GM23248 (cell line): ENCODE measurements around the gene HBP1. TPM values are rescaled to one million over a fixed set of nuclear protein-coding genes. Genes with fewer than 3 reads are reported as not detected.

Source experiments
- DNase-seq: peaks from one replicate; pipeline ENCODE4 v3.0.0-alpha.2; 2015
- H2AFZ ChIP-seq: fragments of 200-600 bp; sonication (generic); 2 replicates; pipeline ENCODE4 v1.6.1; 2016; ENCODE audit warnings: antibody characterized with exemption
- H3F3A ChIP-seq: fragments of 200-600 bp; sonication (generic); 2 replicates; pipeline ENCODE4 v1.6.1; 2016; ENCODE audit warnings: mild to moderate bottlenecking, antibody characterized with exemption, mixed run types; ENCODE audit not compliant: insufficient read depth
- H3K27ac ChIP-seq: fragments of 200-600 bp; sonication (generic); 2 replicates; pipeline ENCODE4 v1.5.1; 2016; ENCODE audit warnings: mild to moderate bottlenecking
- H3K27me3 ChIP-seq: fragments of 200-600 bp; sonication (generic); replicated peaks from 2 replicates; pipeline ENCODE4 v1.6.1; 2016; ENCODE audit warnings: mild to moderate bottlenecking; ENCODE audit not compliant: insufficient read depth
- H3K36me3 ChIP-seq: fragments of 200-600 bp; sonication (generic); 2 replicates; pipeline ENCODE4 v1.6.1; 2016; ENCODE audit warnings: low read depth, mild to moderate bottlenecking
- H3K4me1 ChIP-seq: fragments of 200-600 bp; sonication (generic); 2 replicates; pipeline ENCODE4 v1.6.1; 2016; ENCODE audit warnings: mild to moderate bottlenecking; ENCODE audit not compliant: insufficient read depth
- H3K4me2 ChIP-seq: fragments of 200-600 bp; sonication (generic); one replicate; pipeline ENCODE4 v1.6.1; 2016; ENCODE audit warnings: mild to moderate bottlenecking; ENCODE audit not compliant: unreplicated experiment
- H3K4me3 ChIP-seq: fragments of 200-600 bp; sonication (generic); 2 replicates; pipeline ENCODE4 v1.5.1; 2016; ENCODE audit warnings: mild to moderate bottlenecking
- H3K79me2 ChIP-seq: fragments of 200-600 bp; sonication (generic); 2 replicates; pipeline ENCODE4 v1.6.1; 2016; ENCODE audit warnings: mild to moderate bottlenecking; ENCODE audit not compliant: insufficient read depth
- H3K9ac ChIP-seq: fragments of 200-600 bp; sonication (generic); 2 replicates; pipeline ENCODE4 v1.6.1; 2016; ENCODE audit warnings: mild to moderate bottlenecking
- H3K9me2 ChIP-seq: fragments of 200-600 bp; sonication (generic); 2 replicates; pipeline ENCODE4 v1.6.1; 2016; ENCODE audit warnings: mixed run types, mild to moderate bottlenecking, moderate library complexity; ENCODE audit not compliant: insufficient read depth
- H3K9me3 ChIP-seq: fragments of 200-600 bp; sonication (generic); one replicate; pipeline ENCODE4 v1.6.1; 2017; ENCODE audit warnings: low read depth
- H4K20me1 ChIP-seq: fragments of 200-600 bp; sonication (generic); 2 replicates; pipeline ENCODE4 v1.6.0; 2016; ENCODE audit not compliant: insufficient read depth
- EZH2 ChIP-seq: fragments of 200-600 bp; sonication (generic); IDR thresholded peaks from 2 replicates; pipeline ENCODE4 v1.6.1; 2018; ENCODE audit warnings: antibody characterized with exemption, mild to moderate bottlenecking; ENCODE audit not compliant: insufficient read depth, poor library complexity, severe bottlenecking
- EZH2phosphoT487 ChIP-seq: fragments of 200-600 bp; sonication (generic); IDR thresholded peaks from 2 replicates; pipeline ENCODE4 v1.6.1; 2018; ENCODE audit warnings: antibody characterized with exemption, moderate library complexity, mild to moderate bottlenecking, low read depth; ENCODE audit not compliant: insufficient read depth
- WGBS, 2 experiments: methylation state at CpG; one replicate each; pipeline ENCODE4 v1.1.6; 2015 to 2017; ENCODE audit warnings: low lambda C conversion rate in 2 of 2, low coverage in 1 of 2; ENCODE audit errors: missing lambda C conversion rate in 2 of 2; 5-methylcytosine and 5-hydroxymethylcytosine counted together
- in situ Hi-C: fragments of 300-500 bp; cut with MboI; formaldehyde crosslinking; loops from 2 replicates; pipeline ENCODE4 v1.15.0; 2020
- polyA plus RNA-seq: library from polyadenylated mRNA; unstranded; fragments of >200 nt; fragmentation: Nextera tagmentation; extraction: Ambion mirVana; gene quantifications from 2 replicates; pipeline ENCODE4 v1.2.1, GENCODE V29; 2016
- total RNA-seq: library from RNA; depleted of rRNA; stranded (reverse); fragments of >200 nt; shearing (Covaris generic); gene quantifications from 2 replicates; pipeline ENCODE4 v1.2.3, GENCODE V29; 2014

Gene HBP1
- total and polyA plus RNA-seq, 2 experiments from 2014 or later = 75.6 to 87.5 TPM

DNA sequence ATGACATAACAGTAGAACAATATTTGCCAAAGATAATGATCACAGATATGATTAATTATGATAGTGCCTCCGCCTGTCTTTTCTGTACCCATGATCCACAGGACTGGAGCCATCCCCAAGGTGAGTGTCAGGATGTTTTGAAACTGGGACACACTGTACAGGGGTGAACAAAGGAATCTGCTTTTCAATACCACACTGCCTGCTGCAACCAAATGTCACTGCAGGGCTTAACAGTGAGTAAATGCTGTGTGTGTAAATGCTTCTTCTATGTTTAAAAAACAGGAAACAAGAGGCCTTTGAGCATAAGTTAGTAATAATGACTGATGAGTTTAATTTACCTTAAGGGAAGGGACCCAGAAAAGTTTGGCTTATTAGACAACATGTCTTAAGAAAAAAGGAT is 65.2 kb downstream of the HBP1 start:
- Histone ChIP-seq H2AFZ (no peak overlapping the region), H3K4me2 (no peak overlapping the region), H4K20me1 (no peaks in the 10 kb centered on the region), H3F3A (0 out of 2 replicates have a peak, but pooled peaks cover 6% of the 10 kb centered on the region), H3K9me3 (no peaks in the 10 kb centered on the region), H3K27me3 (no peaks in the 10 kb centered on the region), H3K4me3 (no peak overlapping the region), H3K36me3 (no peaks in the 10 kb centered on the region), H3K79me2 (no peaks in the 10 kb centered on the region), H3K9me2 (no peaks in the 10 kb centered on the region), H3K27ac (no peak overlapping the region), H3K9ac (no peak overlapping the region), H3K4me1 (peaks cover 17% of the 10 kb centered on the region)
- in situ Hi-C loops = no loop called here
- no peak for TF ChIP-seq EZH2
- TF ChIP-seq EZH2phosphoT487 = no peak
- no peak for DNase-seq
- WGBS, 2 experiments = 97 to 100% methylated on average over 1 of the region's 1 CpG

DNA sequence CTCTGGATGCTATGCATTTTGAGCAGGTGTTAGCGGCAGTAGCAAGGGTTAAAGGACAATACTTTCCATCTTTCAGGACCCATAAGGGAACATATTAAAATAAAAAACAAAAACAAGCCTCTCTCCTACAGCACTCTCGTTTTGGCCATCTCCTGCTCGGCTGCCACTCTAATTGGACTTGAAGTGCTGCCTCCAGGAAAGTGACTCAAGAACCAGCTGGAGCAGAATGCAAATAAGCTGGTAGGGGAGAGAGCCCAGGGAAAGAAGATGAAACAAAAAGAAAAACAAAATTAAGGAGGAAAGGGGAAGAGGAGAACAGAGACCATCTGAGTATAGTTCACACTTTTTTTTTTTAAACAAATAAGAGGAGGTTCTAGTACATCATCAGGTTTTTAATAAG is 65.6 kb downstream of the HBP1 start:
- H3K27me3 ChIP-seq = no peaks in the 10 kb centered on the region
- H3K4me2 ChIP-seq = no peak overlapping the region
- H2AFZ ChIP-seq = no peak overlapping the region
- TF ChIP-seq EZH2phosphoT487 = no peak
- no peak for TF ChIP-seq EZH2
- peaks cover 17% of the 10 kb centered on the region for H3K4me1 ChIP-seq
- H3K4me3 ChIP-seq = no peak overlapping the region
- WGBS, 2 experiments = 77 to 79% methylated on average over 3 of the region's 3 CpGs
- no peak overlapping the region for H3K27ac ChIP-seq
- no peak for DNase-seq
- no peak overlapping the region for H3K9ac ChIP-seq
- no peaks in the 10 kb centered on the region for H4K20me1 ChIP-seq
- in situ Hi-C loops = no loop called here
- H3K36me3 ChIP-seq = no peaks in the 10 kb centered on the region
- no peaks in the 10 kb centered on the region for H3K79me2 ChIP-seq
- 0 out of 2 replicates have a peak, but pooled peaks cover 6% of the 10 kb centered on the region for H3F3A ChIP-seq
- H3K9me2 ChIP-seq = no peaks in the 10 kb centered on the region
- H3K9me3 ChIP-seq = no peaks in the 10 kb centered on the region

DNA sequence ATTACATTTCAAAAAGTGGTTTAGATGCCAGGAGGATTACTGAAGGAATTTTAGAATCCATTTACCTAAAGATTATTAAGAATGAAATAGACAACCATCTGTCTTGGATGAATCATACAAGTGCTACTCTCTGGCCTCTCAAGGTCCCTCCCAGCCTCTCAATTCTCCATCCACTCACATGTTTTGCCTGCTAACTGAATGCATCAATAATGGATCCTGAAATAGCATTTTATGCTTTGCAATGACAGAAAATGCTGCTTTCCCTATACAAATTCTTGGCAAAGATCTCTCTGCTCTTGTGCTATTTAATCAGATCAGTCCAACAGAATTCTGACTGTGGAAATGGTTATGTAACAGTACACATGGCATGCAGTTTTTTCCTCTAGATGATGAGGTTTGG is 68.1 kb downstream of the HBP1 start:
- no peaks in the 10 kb centered on the region for H3K79me2 ChIP-seq
- H3K9ac ChIP-seq = no peak overlapping the region
- no peak overlapping the region for H3K27ac ChIP-seq
- no peaks in the 10 kb centered on the region for H3K36me3 ChIP-seq
- H3K9me2 ChIP-seq = no peaks in the 10 kb centered on the region
- H3K4me1 ChIP-seq = 0 out of 2 replicates have a peak, but pooled peaks cover 4% of the 10 kb centered on the region
- H3K4me3 ChIP-seq = no peak overlapping the region
- H2AFZ ChIP-seq = no peak overlapping the region
- no peaks in the 10 kb centered on the region for H3F3A ChIP-seq
- H3K4me2 ChIP-seq = no peak overlapping the region
- no peaks in the 10 kb centered on the region for H3K9me3 ChIP-seq
- TF ChIP-seq EZH2phosphoT487 (no peak), EZH2 (no peak)
- no peak for DNase-seq
- no peaks in the 10 kb centered on the region for H3K27me3 ChIP-seq
- H4K20me1 ChIP-seq = no peaks in the 10 kb centered on the region
- in situ Hi-C loops = no loop called here

DNA sequence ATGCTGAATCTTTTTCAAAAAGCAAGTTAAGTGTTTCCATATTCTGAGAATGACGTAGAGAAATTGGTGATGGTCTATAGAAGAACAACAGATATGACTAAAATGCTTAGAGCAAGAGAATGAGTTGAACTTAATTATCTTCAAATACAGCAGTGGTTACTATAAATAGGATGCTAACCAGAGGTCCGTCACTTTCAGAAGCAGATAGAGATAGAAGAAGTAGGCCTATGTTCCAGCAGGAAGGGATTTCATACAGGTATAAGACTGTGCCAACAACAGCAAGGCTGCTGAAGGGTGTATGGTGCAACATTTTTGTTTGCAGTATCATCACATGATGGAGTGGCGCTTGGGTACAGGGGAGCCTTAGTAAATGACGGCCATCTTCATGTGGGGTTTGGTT is 68.6 kb downstream of the HBP1 start:
- TF ChIP-seq EZH2phosphoT487 = no peak
- TF ChIP-seq EZH2 = no peak
- no peak overlapping the region for H3K9ac ChIP-seq
- WGBS, 2 experiments = 86 to 88% methylated on average over 4 of the region's 4 CpGs

DNA sequence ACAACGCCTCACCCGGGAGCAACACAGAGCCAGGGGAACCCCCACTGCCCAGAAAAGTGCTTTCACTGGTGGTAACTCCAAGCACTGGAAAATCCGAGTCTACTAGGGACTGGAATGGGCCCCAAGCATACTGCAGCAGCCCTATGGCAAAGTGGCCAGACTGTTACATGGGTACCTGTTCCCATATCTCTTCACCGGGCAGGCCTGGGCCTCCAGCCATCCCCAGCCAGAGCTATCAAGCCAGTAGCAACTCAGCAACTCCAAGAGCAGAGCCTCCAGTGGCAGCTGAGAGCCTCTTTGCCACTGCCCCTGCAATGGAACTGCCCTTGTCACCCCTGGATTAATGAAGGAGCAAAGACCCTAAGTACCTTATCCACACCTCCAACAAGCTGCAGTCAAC is 73.5 kb downstream of the HBP1 start:
- H3K79me2 ChIP-seq = no peaks in the 10 kb centered on the region
- no peak overlapping the region for H3K4me2 ChIP-seq
- H3K9me2 ChIP-seq = no peaks in the 10 kb centered on the region
- H2AFZ ChIP-seq = no peak overlapping the region
- no peaks in the 10 kb centered on the region for H4K20me1 ChIP-seq
- no peak for TF ChIP-seq EZH2phosphoT487
- TF ChIP-seq EZH2 = no peak
- in situ Hi-C loops = no loop called here
- no peaks in the 10 kb centered on the region for H3K27me3 ChIP-seq
- peaks cover 5% of the 10 kb centered on the region; the same call in 1 of the 2 replicates for H3K36me3 ChIP-seq
- H3K9ac ChIP-seq = no peak overlapping the region
- DNase-seq = no peak
- 94 to 95% methylated on average over 4 of the region's 4 CpGs for WGBS, 2 experiments
- no peak overlapping the region for H3K4me3 ChIP-seq
- H3K4me1 ChIP-seq = no peaks in the 10 kb centered on the region
- H3K27ac ChIP-seq = no peak overlapping the region
- H3K9me3 ChIP-seq = no peaks in the 10 kb centered on the region
- no peaks in the 10 kb centered on the region for H3F3A ChIP-seq

More for the DNA sequence above, 68.6 kb downstream of the HBP1 start:
- Histone ChIP-seq H3K36me3 (no peaks in the 10 kb centered on the region), H3K27me3 (no peaks in the 10 kb centered on the region), H3K4me2 (no peak overlapping the region), H3K4me3 (no peak overlapping the region), H3K27ac (no peak overlapping the region), H3K4me1 (0 out of 2 replicates have a peak, but pooled peaks cover 4% of the 10 kb centered on the region), H3K79me2 (no peaks in the 10 kb centered on the region), H3F3A (no peaks in the 10 kb centered on the region), H3K9me3 (no peaks in the 10 kb centered on the region), H4K20me1 (no peaks in the 10 kb centered on the region), H2AFZ (no peak overlapping the region), H3K9me2 (no peaks in the 10 kb centered on the region)
- no peak for DNase-seq
- in situ Hi-C loops = no loop called here
